ENCODE results near the gene WDR26.

DNA sequence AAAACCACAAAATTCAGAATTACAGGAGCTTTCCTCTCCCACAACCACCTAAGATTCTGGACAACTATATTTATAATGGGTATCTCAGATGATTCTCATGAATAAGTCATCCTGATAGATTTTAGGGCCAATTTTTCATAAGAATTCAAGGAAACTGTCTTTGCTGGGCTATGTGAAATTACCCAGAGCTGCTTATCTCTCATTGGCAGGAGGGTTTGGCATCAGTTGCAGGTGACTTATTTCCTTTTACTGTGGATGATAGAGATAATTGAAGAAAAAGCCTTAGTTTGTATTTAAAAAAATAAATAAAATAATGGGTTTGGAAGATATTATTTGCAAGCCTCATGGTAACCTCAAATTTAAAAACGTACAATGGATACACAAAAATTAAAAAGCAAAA lies 38.2 kb upstream of the WDR26 start:
- TF ChIP-seq, protein P1, sequence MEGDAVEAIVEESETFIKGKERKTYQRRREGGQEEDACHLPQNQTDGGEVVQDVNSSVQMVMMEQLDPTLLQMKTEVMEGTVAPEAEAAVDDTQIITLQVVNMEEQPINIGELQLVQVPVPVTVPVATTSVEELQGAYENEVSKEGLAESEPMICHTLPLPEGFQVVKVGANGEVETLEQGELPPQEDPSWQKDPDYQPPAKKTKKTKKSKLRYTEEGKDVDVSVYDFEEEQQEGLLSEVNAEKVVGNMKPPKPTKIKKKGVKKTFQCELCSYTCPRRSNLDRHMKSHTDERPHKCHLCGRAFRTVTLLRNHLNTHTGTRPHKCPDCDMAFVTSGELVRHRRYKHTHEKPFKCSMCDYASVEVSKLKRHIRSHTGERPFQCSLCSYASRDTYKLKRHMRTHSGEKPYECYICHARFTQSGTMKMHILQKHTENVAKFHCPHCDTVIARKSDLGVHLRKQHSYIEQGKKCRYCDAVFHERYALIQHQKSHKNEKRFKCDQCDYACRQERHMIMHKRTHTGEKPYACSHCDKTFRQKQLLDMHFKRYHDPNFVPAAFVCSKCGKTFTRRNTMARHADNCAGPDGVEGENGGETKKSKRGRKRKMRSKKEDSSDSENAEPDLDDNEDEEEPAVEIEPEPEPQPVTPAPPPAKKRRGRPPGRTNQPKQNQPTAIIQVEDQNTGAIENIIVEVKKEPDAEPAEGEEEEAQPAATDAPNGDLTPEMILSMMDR (conservative IDR thresholded peaks at IDR 0.05): no peak
- TF ChIP-seq ZFX (IDR thresholded peaks at IDR 0.05): no peak
